CD4-positive, alpha-beta T cell treated with Interleukin-6 at 100 ng/mL for 8 hours (primary cell): ENCODE measurements around the gene CDK16.
A peak's percentile ranks its signal among the peaks of the same experiment; 100 is the strongest.

ENCODE experiments used
- DNase-seq: peaks from one replicate; pipeline ENCODE4 v3.0.0-alpha.2; 2020; ENCODE audit warnings: mixed read lengths, low spot score

CDK16 gene

GRCh38 chrX:47186096-47186740 is 32.3 kb upstream of the CDK16 start:
- no peak for DNase-seq

DNA sequence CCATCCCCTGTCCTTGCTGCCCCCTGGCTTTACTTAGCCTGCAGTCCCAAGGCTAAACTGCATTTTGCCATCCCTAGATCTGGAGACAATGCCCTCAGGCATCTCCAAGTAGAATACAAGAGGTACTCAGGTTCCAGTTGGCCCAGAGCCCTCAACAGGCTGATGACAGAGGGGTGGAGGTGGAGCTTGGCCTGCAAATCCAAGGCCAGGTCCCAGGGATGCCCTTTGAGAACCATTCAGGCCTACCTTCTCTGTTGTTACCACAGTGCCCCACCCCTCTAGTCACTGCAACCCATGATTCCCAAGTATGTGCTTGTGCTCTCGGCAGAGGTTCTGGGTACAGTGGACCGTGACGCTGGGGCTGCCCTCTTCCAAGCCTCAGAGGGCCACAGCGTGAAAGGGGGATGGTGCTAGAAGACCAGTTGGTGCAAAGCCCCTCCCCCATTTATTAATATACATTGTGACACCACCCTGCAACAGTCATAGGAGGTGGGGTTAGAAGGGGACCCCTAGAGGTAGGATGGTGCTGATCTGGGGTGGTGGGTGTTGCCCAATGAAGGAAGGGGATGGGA is 31.3 kb upstream of the CDK16 start:
- no peak for DNase-seq

GRCh38 chrX:47189906-47190305 is 28.6 kb upstream of the CDK16 start:
- DNase-seq, result no peak

GRCh38 chrX:47190445-47191269 is 27.8 kb upstream of the CDK16 start:
- peak; percentile 88 for DNase-seq

DNA sequence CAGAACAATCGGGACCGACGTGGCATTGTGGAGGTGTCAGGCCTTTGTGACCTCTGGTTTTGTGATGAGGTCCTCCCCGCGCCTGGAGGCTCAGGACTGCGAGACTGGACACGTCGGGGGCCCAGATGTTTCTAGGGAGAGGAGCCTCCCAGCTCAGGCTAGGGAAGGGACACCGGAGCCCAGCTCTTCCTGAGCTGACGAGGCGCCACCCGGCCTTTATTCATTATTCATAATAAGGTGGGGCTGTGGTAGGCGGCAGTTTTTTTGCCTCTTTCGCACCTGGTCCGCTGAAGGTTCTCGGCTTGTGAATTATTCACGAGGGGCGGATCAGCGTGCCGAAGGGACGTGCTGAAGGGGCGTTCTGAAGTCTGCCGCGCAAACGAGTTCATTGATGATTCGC is 27.1 kb upstream of the CDK16 start:
- DNase-seq, result peak; percentile 48

- DNase-seq, result no peak
These were observed 26.6 kb upstream of the CDK16 start for GRCh38 chrX:47191806-47192401.

GRCh38 chrX:47193475-47194193 is 24.8 kb upstream of the CDK16 start, which contains the start of gene UBA1:
Gene UBA1 (plus strand): TSS chrX:47193829. CDS start chrX:47198803, 4,974 bp downstream.
- peak; percentile 97 for DNase-seq

DNA sequence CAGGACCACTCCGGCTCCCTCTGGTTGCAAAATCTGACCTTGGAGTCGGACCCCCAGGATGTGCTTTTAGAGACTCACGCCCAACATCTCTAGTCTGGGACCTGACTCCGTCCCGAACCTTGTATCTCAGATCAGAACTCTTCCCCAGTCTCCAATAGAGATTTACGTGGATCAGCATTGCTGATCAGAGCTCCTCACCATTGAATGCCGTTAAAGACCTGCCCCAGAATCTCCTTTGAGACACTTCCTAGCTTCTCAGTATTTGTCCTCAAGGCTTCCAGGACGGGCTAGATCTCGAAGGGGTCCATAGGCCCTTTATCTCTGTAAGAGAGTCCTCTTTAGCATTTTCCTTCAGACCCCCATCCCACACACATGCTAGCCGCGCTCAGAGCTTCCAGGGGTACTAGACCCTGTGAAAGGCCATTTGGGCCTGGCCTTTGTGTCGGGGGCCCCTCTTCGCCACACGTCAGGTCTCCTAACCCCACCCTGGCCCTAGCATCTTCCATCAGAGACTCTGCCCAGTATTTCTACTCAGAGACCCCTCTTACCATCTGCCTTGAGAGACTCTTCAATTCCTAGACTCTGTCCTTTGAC is 24.2 kb upstream of the CDK16 start:
- DNase-seq, result no peak

DNA sequence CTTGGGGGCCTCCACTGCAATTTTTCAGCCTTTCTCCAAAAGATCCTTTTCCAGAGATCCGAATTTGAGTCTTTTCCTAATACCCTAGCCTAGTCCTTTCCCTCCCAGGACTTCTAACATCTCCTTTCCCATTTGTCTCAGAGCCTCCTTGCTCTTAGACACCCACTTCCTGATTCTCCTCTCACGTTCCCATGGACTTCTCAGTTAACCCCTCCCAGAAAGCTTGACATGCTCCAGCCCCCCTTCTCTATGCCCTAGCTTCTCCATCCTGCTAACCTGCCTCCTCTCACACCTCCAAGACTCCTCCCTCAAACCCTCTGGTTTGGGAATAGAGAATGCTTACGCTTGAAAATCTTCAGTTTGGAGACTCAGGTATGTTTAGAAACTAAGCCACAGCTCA is 22.4 kb upstream of the CDK16 start:
- DNase-seq, result no peak

- no peak for DNase-seq
These were observed 21.0 kb upstream of the CDK16 start for GRCh38 chrX:47197526-47197925.

DNA sequence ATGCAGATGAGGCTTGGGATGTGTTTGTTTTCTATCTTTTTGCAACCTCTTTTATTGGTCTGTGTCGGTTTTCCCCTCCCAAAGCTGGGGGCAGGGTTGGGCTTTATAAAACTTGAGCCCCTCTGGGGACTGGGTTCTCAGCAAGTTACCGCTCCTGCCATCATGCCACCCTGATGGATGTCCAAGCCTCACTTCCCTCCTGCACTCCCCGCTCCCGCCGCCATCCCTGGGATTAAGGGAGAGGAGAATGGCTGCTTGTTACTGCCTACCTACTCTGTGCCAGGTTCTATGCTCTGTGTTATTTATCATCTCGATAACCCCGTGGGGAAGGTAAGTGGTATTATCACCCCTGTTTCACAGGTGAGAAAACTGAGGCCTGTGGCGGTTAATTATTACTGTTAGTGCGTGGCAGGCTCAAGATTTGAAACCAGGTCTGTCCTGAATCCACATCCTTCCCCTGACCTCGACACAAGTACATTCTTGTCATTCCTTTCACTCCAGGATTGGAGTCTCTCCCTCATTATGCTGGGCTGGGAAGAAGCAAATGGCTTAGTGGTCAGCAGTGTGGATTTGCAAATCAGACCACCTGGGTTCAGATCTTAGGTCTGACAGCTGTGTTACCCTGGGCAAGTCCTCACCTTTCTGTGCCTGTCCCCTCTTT is 20.3 kb upstream of the CDK16 start:
- no peak for DNase-seq

- no peak for DNase-seq
These were observed 19.8 kb upstream of the CDK16 start for GRCh38 chrX:47198687-47199080.

DNA sequence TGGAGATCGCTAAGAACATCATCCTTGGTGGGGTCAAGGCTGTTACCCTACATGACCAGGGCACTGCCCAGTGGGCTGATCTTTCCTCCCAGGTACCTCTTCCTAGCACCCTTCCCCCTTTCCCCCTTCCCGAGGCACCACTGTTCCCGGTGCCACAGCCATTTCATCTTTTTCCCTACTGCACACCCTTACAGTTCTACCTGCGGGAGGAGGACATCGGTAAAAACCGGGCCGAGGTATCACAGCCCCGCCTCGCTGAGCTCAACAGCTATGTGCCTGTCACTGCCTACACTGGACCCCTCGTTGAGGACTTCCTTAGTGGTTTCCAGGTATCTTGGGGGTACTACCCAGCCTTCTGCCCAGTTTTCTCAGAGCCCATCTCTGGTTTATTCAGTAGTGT is 19.2 kb upstream of the CDK16 start:
- DNase-seq, result no peak

DNA sequence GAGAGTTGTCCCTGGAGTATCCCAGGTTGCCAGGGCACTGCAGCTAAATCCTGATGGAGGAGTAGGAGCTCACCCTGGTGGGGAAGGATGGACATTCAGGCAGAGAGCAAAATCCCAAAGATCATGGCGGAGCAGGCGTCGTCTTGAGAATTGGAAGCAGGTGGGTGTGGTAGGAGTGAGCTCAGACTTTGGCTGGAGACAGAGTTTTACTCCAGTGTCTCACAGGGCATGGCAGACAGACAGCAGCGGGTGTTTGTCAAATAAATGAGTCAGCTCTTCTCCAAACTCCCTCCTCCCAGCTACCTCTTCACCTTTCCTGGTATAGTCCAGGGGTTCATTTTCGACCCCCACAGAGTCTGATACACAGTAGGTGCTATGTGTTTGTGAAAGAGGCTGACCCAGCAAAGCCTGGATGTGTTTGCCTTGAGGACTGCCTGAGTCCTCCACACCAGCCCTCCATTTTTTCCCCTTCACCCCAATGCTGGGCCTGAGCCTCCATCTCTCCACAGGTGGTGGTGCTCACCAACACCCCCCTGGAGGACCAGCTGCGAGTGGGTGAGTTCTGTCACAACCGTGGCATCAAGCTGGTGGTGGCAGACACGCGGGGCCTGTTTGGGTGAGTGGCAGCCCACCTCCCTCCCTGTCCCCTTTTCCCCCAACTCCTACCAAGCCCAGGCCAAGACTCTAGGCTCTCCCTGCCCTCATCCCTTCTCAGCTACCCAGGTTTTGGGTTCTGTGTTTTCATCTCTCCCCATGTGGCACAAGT is 17.9 kb upstream of the CDK16 start:
- DNase-seq, result no peak

DNA sequence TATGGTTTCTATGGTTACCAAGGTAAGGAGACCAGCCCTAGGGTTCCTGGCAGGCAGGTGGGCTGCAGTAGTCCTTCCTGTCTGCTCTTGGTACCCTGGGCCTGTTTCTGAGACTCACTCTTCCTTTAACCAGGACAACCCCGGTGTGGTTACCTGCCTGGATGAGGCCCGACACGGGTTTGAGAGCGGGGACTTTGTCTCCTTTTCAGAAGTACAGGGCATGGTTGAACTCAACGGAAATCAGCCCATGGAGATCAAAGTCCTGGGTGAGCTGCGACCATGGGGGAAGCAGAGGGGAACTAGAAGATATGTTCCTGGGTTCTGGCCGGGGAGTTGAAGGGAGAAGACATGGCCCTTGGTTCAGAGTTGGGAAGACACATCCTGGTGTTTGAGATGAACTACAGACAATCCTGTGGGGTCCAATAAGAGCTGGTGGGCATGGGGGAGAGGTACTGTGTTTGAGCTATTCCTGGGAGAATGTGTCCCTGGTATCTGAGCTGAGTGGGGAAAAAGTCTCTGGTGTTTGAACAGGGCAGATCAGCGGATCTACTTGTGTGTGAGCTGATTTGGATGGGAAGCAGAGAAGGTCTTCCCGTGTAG is 17.0 kb upstream of the CDK16 start:
- DNase-seq, result no peak

DNA sequence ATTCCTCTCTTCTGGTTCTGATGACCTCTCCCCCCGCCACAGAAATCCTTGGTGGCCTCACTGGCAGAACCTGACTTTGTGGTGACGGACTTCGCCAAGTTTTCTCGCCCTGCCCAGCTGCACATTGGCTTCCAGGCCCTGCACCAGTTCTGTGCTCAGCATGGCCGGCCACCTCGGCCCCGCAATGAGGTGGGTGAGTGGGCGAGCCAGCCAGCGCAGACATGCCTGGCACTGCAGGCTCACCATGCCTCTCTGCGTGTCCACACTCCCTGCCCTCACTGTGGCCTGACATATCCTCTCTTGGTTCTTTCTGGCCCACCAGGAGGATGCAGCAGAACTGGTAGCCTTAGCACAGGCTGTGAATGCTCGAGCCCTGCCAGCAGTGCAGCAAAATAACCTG is 16.2 kb upstream of the CDK16 start:
- DNase-seq, result no peak

DNA sequence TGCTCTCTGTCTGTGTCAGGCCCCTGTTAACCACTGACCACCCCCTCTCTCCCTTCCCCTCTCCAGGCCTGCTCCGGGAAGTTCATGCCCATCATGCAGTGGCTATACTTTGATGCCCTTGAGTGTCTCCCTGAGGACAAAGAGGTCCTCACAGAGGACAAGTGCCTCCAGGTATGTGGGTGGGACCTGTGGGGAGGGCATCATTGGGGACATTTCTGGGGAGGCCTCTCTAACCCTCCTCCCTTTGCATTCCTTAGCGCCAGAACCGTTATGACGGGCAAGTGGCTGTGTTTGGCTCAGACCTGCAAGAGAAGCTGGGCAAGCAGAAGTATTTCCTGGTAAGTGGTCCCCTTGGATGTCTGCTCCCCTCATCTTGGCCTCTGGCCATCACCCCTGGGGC is 15.6 kb upstream of the CDK16 start:
- no peak for DNase-seq

DNA sequence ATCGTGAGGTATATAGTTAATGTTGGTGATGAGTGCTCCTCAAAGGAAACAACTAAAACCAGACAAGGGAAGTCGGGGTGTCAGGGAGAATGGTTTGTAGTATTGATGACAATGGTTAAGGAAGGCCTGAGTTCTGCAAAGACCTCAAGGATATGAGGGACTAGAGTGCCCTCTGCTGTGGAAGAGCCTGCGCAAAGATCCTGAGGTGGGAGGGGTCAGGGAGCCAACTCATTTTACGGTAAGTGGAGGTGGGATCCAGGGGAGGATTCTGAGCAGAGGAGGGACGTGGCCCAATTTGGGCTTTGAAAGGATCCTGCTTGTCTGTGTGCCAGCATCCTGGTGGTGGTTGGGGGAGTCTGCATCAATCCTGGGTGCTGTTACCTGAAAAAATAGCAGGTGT is 13.5 kb upstream of the CDK16 start:
- no peak for DNase-seq

DNA sequence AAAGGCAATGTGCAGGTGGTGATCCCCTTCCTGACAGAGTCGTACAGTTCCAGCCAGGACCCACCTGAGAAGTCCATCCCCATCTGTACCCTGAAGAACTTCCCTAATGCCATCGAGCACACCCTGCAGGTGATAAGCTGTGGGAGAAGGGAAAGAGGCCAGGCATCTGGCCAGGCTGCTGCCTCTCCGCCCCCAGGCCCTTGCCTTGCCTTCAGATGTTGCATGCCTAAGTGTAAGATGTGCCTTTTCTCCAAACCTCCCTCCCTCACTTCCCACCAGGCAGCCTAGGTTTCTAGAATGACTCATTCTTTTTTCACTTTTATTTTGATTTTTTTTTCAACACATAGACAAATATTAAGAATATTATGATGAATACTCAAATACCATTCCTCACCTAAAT is 12.2 kb upstream of the CDK16 start:
- no peak for DNase-seq

DNA sequence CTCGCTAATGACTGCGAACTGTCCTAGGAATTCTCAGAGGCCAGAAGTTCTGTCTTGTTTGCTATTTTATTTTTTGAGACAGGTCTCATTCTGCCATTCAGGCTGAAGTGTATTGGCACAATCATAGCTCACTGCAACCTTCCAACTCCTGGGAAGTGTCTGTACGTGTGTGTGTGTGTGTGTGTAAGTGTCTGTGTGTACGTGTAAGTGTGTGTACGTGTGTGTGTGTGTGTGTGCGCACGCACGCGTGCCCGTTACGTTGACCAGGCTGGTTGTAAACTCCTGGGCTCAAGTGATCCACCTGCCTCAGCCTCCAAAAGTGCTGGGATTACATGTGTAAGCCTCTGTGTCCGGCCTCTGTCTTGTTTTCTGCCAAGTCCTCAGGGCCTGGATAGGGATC is 10.4 kb upstream of the CDK16 start:
- no peak for DNase-seq
